ENCODE measurements around the gene SLC2A4RG. TPM values are rescaled to one million over a fixed set of nuclear protein-coding genes. Genes with fewer than 3 reads are reported as not detected.

SLC2A4RG gene
- total and polyA plus RNA-seq, 2 of the 4 experiments (the other 2 are of a cell fraction): 5.0 to 50.3 TPM

GRCh38 chr20:63697357-63697867, 42.2 kb upstream of the SLC2A4RG start:
- no peak for DNase-seq
- Histone ChIP-seq H2AK9ac (replicated peaks; ENCODE audit: low read depth, low read length, poor library complexity) (peak overlapping the region; percentile 83), H3K36me3 (ENCODE audit: control insufficient read depth, insufficient read depth, low read length) (peaks cover 10% of the 10 kb centered on the region; the same call in 1 of the 2 replicates), H2AFZ (replicated peaks; ENCODE audit: low read length, poor library complexity) (peak overlapping the region; percentile 64), H2AK5ac (ENCODE audit: low read depth, low read length) (peak overlapping the region; percentile 78), H3K9ac (ENCODE audit: low read depth, low read length) (no peak overlapping the region), H3K9me3 (ENCODE audit: control insufficient read depth, insufficient read depth, low read length) (no peaks in the 10 kb centered on the region), H2BK5ac (ENCODE audit: low read depth, low read length, poor library complexity, severe bottlenecking) (peak overlapping the region; percentile 98), H3K18ac (ENCODE audit: low read depth, low read length) (no peak overlapping the region), H2BK15ac (ENCODE audit: low read depth, low read length) (no peak overlapping the region), H3K14ac (replicated peaks; ENCODE audit: low read depth, low read length) (no peak overlapping the region), H2BK120ac (ENCODE audit: low read depth, low read length) (no peak overlapping the region), H4K5ac (ENCODE audit: low read depth, low read length) (peak overlapping the region; percentile 18; the same call in 1 of the 2 replicates), H2BK20ac (ENCODE audit: low read depth, low read length) (no peak overlapping the region), H4K20me1 (ENCODE audit: insufficient read depth, low read length) (no peaks in the 10 kb centered on the region), H3K56ac (ENCODE audit: extremely low read depth, insufficient read depth, low read length) (no peak overlapping the region), H3K4me1 (ENCODE audit: control insufficient read depth, insufficient read depth, low read length) (peaks cover 22% of the 10 kb centered on the region), H3K4me2 (ENCODE audit: low read depth, low read length) (no peak overlapping the region), H3K23ac (ENCODE audit: low read depth, low read length) (no peak overlapping the region), H4K8ac (ENCODE audit: low read depth in 2 of 2, low read length in 2 of 2) (peak overlapping the region; percentile 27 to 63; a peak in 2 of 4 replicates), H3K79me1 (ENCODE audit: low read depth in 1 of 2, low read length in 2 of 2) (peaks cover 11 to 48% of the 10 kb centered on the region in 2 experiments; a peak in 3 of 4 replicates), H4K91ac (ENCODE audit: insufficient read depth, low read depth, low read length) (no peak overlapping the region), H3K27me3 (ENCODE audit: control insufficient read depth, insufficient read depth, low read length) (no peaks in the 10 kb centered on the region), H3K27ac (ENCODE audit: insufficient read depth, low read length) (no peak overlapping the region), H3K4ac (ENCODE audit: low read depth, low read length) (peak overlapping the region; percentile 22; the same call in 1 of the 2 replicates), H3K9me1 (ENCODE audit: insufficient read depth, low read length) (no peaks in the 10 kb centered on the region), H3K4me3 (ENCODE audit: insufficient read depth, low read depth, low read length) (no peak overlapping the region)
- in situ Hi-C loops (cut with MboI; ENCODE audit: low sequenced_read_pairs) (no loop called here), dilution Hi-C loops (cut with HindIII; ENCODE audit: low sequenced_read_pairs, unreplicated experiment) (no loop called here), intact Hi-C loops (cut with micrococcal nuclease) (no loop called here)
- no TSS peak for BruUV-seq (replicated peaks)
- no peak for TF ChIP-seq SMC3 (IDR thresholded peaks at IDR 0.05; ENCODE audit: low read depth, low read length)
- POLR2A ChIA-PET (ENCODE audit: unreplicated experiment): interaction anchor here (0.6 to 1.2 kb wide), 2 partner anchors 11 to 133 kb away, joined by 4 read pairs; partner anchors contain the start of genes ARFRP1 and ZGPAT
- CTCF ChIA-PET: no interaction called here
- 78% methylated on average over 3 of the region's 7 CpGs; no CpG with 5 or more reads in 1 of the 2 experiments for WGBS, 2 experiments (ENCODE audit: extremely low coverage in 2 of 2, insufficient read length in 1 of 2)
- ATAC-seq (ENCODE audit: low read depth): no peak

Data from IMR-90 (cell line).